GM20431 (cell line): ENCODE measurements around the gene CERS2.

Source experiments
- in situ Hi-C: fragments of 300-500 bp; cut with MseI, MboI; formaldehyde crosslinking; loops from one replicate; pipeline ENCODE4 v1.15.0; 2020; ENCODE audit warnings: low sequenced_read_pairs; ENCODE audit not compliant: unreplicated experiment

The CERS2 gene

DNA sequence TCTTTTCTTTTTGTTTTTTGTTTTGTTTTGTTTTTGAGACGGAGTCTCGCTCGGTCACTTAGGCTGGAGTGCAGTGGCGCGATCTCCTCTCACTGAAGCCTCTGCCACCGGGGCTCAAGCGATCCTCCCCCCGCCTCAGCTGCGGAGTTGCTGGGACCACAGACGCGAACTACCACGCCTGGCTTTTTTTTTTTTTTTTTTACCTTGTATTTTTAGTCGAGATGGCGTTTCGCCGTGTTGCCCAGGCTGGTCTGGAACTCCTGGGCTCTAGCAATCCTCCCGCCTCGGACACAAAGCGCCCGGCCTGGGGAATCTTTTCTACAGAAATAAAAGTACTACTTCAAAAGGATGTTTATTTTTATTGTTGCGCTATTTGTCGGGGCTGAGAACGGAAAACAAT, 49.6 kb downstream of the CERS2 start:
- in situ Hi-C loops: no loop called here

DNA sequence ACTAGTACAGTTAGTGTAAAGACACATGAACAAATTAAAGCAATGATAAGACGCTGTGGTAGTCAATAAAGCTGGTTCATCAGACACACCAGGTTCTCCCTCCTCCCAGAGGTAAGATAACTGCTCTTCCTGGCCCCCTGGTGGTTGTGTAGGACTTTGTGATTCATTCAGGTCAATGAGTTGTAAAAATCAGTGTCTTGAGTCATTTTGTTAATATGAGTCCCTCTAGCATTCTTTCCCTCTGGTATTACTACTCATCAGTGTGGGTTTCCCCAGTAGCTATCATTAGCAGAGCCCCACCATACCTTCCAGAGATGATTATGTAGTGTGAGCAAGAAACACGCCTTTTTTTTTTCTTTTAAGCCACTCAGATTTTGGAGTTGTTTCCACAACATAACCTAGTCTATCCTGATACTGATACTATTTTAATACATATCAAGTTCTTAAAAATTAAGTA, 52.1 kb downstream of the CERS2 start:
- in situ Hi-C loops: no loop called here

GRCh38 chr1:150917387-150917786, 57.2 kb downstream of the CERS2 start:
- in situ Hi-C loops: no loop called here
